Keratinocyte (primary cell): ENCODE results near the gene PABPC3. TPM values are rescaled to one million over a fixed set of nuclear protein-coding genes. Genes with fewer than 3 reads are reported as not detected.
A peak's percentile ranks its signal among the peaks of the same experiment; 100 is the strongest.

Experiments used
- DNase-seq: peaks from one replicate; pipeline ENCODE4 v3.0.0-alpha.2; 2011; ENCODE audit warnings: low read depth, missing footprints, low spot score
- FAIRE-seq: peaks from 2 replicates; lab custom pipeline; 2011; peaks lifted over from hg19 to GRCh38; lab: Jason Lieb, UNC
- H2AFZ ChIP-seq: 2 replicates; pipeline ENCODE4 v1.6.0; 2012; ENCODE audit warnings: low read length, control low read depth, inconsistent platforms; ENCODE audit not compliant: control insufficient read depth
- H3K27ac ChIP-seq: 2 replicates; pipeline ENCODE4 v1.5.1; 2011; ENCODE audit warnings: low read length; ENCODE audit not compliant: control insufficient read depth, insufficient read depth
- H3K27me3 ChIP-seq: 3 replicates; pipeline ENCODE4 v1.6.0; 2011; ENCODE audit warnings: low read length; ENCODE audit not compliant: control insufficient read depth, insufficient read depth; ENCODE audit errors: extremely low read depth
- H3K36me3 ChIP-seq, 2 experiments: 2 replicates in 1 of 2; 3 replicates in 1 of 2; pipeline ENCODE4 v1.5.1; 2011; ENCODE audit warnings: low read length in 2 of 2, mild to moderate bottlenecking in 1 of 2; ENCODE audit not compliant: control insufficient read depth in 2 of 2, insufficient read depth in 2 of 2; ENCODE audit errors: extremely low read depth in 1 of 2
- H3K4me1 ChIP-seq: 3 replicates; pipeline ENCODE4 v1.5.1; 2011; ENCODE audit warnings: low read length; ENCODE audit not compliant: control insufficient read depth, insufficient read depth; ENCODE audit errors: extremely low read depth
- H3K4me2 ChIP-seq: 3 replicates; pipeline ENCODE4 v1.6.0; 2011; ENCODE audit warnings: low read depth, low read length; ENCODE audit not compliant: control insufficient read depth, insufficient read depth; ENCODE audit errors: extremely low read depth
- H3K4me3 ChIP-seq, 3 experiments: fragments of 200-600 bp in 1 of 3; sonication (generic) in 1 of 3; 2 replicates in 2 of 3; 3 replicates in 1 of 3; pipeline ENCODE4 v1.5.1; 2011 to 2016; ENCODE audit warnings: low read length in 3 of 3, mild to moderate bottlenecking in 3 of 3, control low read depth in 2 of 3, inconsistent platforms in 1 of 3, low read depth in 1 of 3, mixed read lengths in 1 of 3, mixed run types in 1 of 3, moderate library complexity in 1 of 3; ENCODE audit not compliant: control insufficient read depth in 2 of 3, insufficient read depth in 2 of 3; ENCODE audit errors: extremely low read depth in 1 of 3
- H3K79me2 ChIP-seq: 2 replicates; pipeline ENCODE4 v1.6.0; 2012; ENCODE audit warnings: low read length; ENCODE audit not compliant: control insufficient read depth, insufficient read depth
- H3K9ac ChIP-seq: 3 replicates; pipeline ENCODE4 v1.6.0; 2011; ENCODE audit warnings: low read length; ENCODE audit not compliant: control insufficient read depth, insufficient read depth; ENCODE audit errors: extremely low read depth
- H3K9me1 ChIP-seq: 3 replicates; pipeline ENCODE4 v1.6.0; 2011; ENCODE audit warnings: low read length; ENCODE audit not compliant: control insufficient read depth, insufficient read depth; ENCODE audit errors: extremely low read depth
- H3K9me3 ChIP-seq: 2 replicates; pipeline ENCODE4 v1.5.1; 2012; ENCODE audit warnings: low read depth, low read length; ENCODE audit not compliant: control insufficient read depth
- H4K20me1 ChIP-seq: 3 replicates; pipeline ENCODE4 v1.6.0; 2011; ENCODE audit warnings: low read length; ENCODE audit not compliant: control insufficient read depth, insufficient read depth; ENCODE audit errors: extremely low read depth
- EZH2 ChIP-seq: IDR thresholded peaks from one replicate; pipeline ENCODE4 v1.6.1; 2012; ENCODE audit warnings: inconsistent platforms, mild to moderate bottlenecking, low read length, moderate library complexity
- dilution Hi-C: fragments of 300-500 bp; cut with MboI; formaldehyde crosslinking; loops from one replicate; pipeline ENCODE4 v1.7.0; 2020; ENCODE audit warnings: low sequenced_read_pairs; ENCODE audit not compliant: extremely low pct_ligation_motif_present
- polyA plus RNA-seq, 5 experiments: library from polyadenylated mRNA; depleted of rRNA in 3 of 5; stranded (reverse) in 3 of 5; stranded (forward) in 1 of 5; unstranded in 1 of 5; fragments of >200 nt; gene quantifications; 1 replicate in 1 of 5; 2 replicates in 3 of 5; 3 replicates in 1 of 5; pipeline versions ENCODE4 v1.2.1 to v1.2.3, GENCODE V29; 2011 to 2012; ENCODE audit warnings: missing spikeins in 2 of 5, low read depth in 1 of 5, low replicate concordance in 1 of 5
- TF ChIP-seq, protein P1 (sequence below), 3 experiments: IDR thresholded peaks in 1 of 3; conservative IDR thresholded peaks in 1 of 3; optimal IDR thresholded peaks in 1 of 3; 2 replicates in 2 of 3; 3 replicates in 1 of 3; pipeline versions ENCODE3 to v1.5.1; 2011; ENCODE audit warnings: low read length in 3 of 3, mild to moderate bottlenecking in 3 of 3, moderate library complexity in 2 of 3, control low read depth in 1 of 3, inconsistent platforms in 1 of 3; ENCODE audit not compliant: insufficient read depth in 2 of 3; ENCODE audit errors: extremely low read depth in 1 of 3

The PABPC3 gene
- polyA plus RNA-seq, 1 donor (not counting 4 experiments of a cell fraction or from before 2014, with no cell fraction given), result 0.31 TPM

- Histone ChIP-seq H3K4me3 (no peak overlapping the region), H2AFZ (no peak overlapping the region), H3K27me3 (no peaks in the 10 kb centered on the region), H3K9me1 (no peaks in the 10 kb centered on the region), H3K9ac (no peak overlapping the region), H3K9me3 (no peaks in the 10 kb centered on the region), H3K79me2 (no peaks in the 10 kb centered on the region), H3K4me1 (peaks cover 12% of the 10 kb centered on the region), H3K27ac (no peak overlapping the region), H3K36me3 (no peaks in the 10 kb centered on the region), H3K4me2 (no peak overlapping the region), H4K20me1 (no peaks in the 10 kb centered on the region)
- TF ChIP-seq EZH2, result no peak
- TF ChIP-seq, protein P1, sequence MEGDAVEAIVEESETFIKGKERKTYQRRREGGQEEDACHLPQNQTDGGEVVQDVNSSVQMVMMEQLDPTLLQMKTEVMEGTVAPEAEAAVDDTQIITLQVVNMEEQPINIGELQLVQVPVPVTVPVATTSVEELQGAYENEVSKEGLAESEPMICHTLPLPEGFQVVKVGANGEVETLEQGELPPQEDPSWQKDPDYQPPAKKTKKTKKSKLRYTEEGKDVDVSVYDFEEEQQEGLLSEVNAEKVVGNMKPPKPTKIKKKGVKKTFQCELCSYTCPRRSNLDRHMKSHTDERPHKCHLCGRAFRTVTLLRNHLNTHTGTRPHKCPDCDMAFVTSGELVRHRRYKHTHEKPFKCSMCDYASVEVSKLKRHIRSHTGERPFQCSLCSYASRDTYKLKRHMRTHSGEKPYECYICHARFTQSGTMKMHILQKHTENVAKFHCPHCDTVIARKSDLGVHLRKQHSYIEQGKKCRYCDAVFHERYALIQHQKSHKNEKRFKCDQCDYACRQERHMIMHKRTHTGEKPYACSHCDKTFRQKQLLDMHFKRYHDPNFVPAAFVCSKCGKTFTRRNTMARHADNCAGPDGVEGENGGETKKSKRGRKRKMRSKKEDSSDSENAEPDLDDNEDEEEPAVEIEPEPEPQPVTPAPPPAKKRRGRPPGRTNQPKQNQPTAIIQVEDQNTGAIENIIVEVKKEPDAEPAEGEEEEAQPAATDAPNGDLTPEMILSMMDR (optimal IDR thresholded peaks at IDR 0.05 in 1 of 3, IDR thresholded peaks at IDR 0.05 in 1 of 3, conservative IDR thresholded peaks at IDR 0.05 in 1 of 3; ENCODE audit: extremely low read depth in 1 of 3, insufficient read depth in 2 of 3, low read length in 3 of 3), result no peak
- FAIRE-seq (no peak), DNase-seq (peak; percentile 2)
- dilution Hi-C loops, result no loop called here
Measured at GRCh38 chr13:25109341-25109740, 13.4 kb downstream of the PABPC3 start.

GRCh38 chr13:25110956-25111584 is 15.1 kb downstream of the PABPC3 start:
- Histone ChIP-seq H3K27me3 (no peaks in the 10 kb centered on the region), H3K79me2 (no peaks in the 10 kb centered on the region), H3K4me3 (no peak overlapping the region), H3K4me2 (peak overlapping the region; percentile 53), H3K9me1 (no peaks in the 10 kb centered on the region), H2AFZ (no peak overlapping the region), H3K27ac (peak overlapping the region; percentile 34), H3K36me3 (no peaks in the 10 kb centered on the region), H4K20me1 (no peaks in the 10 kb centered on the region), H3K9me3 (no peaks in the 10 kb centered on the region), H3K9ac (peak overlapping the region; percentile 24), H3K4me1 (peaks cover 15% of the 10 kb centered on the region)
- dilution Hi-C loops, result no loop called here
- DNase-seq (no peak), FAIRE-seq (no peak)
- TF ChIP-seq, protein P1 (optimal IDR thresholded peaks at IDR 0.05 in 1 of 3, IDR thresholded peaks at IDR 0.05 in 1 of 3, conservative IDR thresholded peaks at IDR 0.05 in 1 of 3; ENCODE audit: extremely low read depth in 1 of 3, insufficient read depth in 2 of 3, low read length in 3 of 3), result no peak
- no peak for TF ChIP-seq EZH2
